CD4-positive, alpha-beta memory T cell (primary cell): ENCODE measurements around the gene WNK1. TPM values are rescaled to one million over a fixed set of nuclear protein-coding genes. Genes with fewer than 3 reads are reported as not detected.
A peak's percentile ranks its signal among the peaks of the same experiment; 100 is the strongest.
"Not testable (repeated sequence)": the region's sequence is repeated elsewhere in the genome, so short reads cannot be mapped to it uniquely, and the experiment has no call there.

ENCODE experiments used
- CTCF ChIA-PET: fragments of 350-600 bp; sonication (Branson Sonifier 250); formaldehyde crosslinking; loops from one replicate; lab custom pipeline; 2021; ENCODE audit warnings: inconsistent platforms; ENCODE audit not compliant: partially characterized antibody; lab: Charles Lee
- POLR2A ChIA-PET: fragments of 350-600 bp; sonication (Branson Sonifier 250); formaldehyde crosslinking; loops from one replicate; lab custom pipeline; 2021; ENCODE audit not compliant: partially characterized antibody; lab: Charles Lee
- DNase-seq, 5 donors: peaks; one replicate each; pipeline versions ENCODE4 v3.0.0 to v3.0.0-alpha.2; 2020 to 2022; ENCODE audit warnings: mixed read lengths in 1 of 5
- H3K27ac ChIP-seq: one replicate; pipeline ENCODE4 v1.7.0; 2013; ENCODE audit warnings: low read depth, low read length
- H3K27me3 ChIP-seq: 2 replicates; pipeline ENCODE4 v1.7.0; 2013; ENCODE audit warnings: mild to moderate bottlenecking, low read length, moderate library complexity; ENCODE audit not compliant: insufficient read depth
- H3K36me3 ChIP-seq: 2 replicates; pipeline ENCODE4 v1.7.0; 2013; ENCODE audit warnings: mild to moderate bottlenecking, low read length, moderate library complexity; ENCODE audit not compliant: insufficient read depth
- H3K4me1 ChIP-seq: 2 replicates; pipeline ENCODE4 v1.7.0; 2013; ENCODE audit warnings: mild to moderate bottlenecking, low read length, moderate library complexity; ENCODE audit not compliant: insufficient read depth
- H3K4me3 ChIP-seq, 2 donors: one replicate each; pipeline ENCODE4 v1.7.0; 2013; ENCODE audit warnings: low read length in 2 of 2, mild to moderate bottlenecking in 1 of 2
- H3K9me3 ChIP-seq, 2 donors: one replicate each; pipeline ENCODE4 v1.7.0; 2013; ENCODE audit warnings: low read length in 2 of 2, control low read depth in 1 of 2; ENCODE audit not compliant: control insufficient read depth in 1 of 2
- H3K27ac Mint-ChIP-seq, 7 donors: one replicate each; pipeline ENCODE4 v1.8.0; 2020 to 2021; ENCODE audit warnings: mixed read lengths in 7 of 7, mild to moderate bottlenecking in 6 of 7, inconsistent platforms in 3 of 7, moderate library complexity in 3 of 7
- H3K27me3 Mint-ChIP-seq, 2 donors: one replicate each; pipeline ENCODE4 v1.8.0; 2020 to 2021; ENCODE audit warnings: mixed read lengths in 2 of 2
- H3K36me3 Mint-ChIP-seq, 2 donors: one replicate each; pipeline ENCODE4 v1.8.0; 2020 to 2021; ENCODE audit warnings: mixed read lengths in 2 of 2, inconsistent platforms in 1 of 2, mild to moderate bottlenecking in 1 of 2
- H3K4me1 Mint-ChIP-seq, 4 donors: one replicate each; pipeline ENCODE4 v1.8.0; 2020 to 2021; ENCODE audit warnings: mixed read lengths in 4 of 4, mild to moderate bottlenecking in 1 of 4
- H3K4me3 Mint-ChIP-seq, 8 donors: one replicate each; pipeline ENCODE4 v1.8.0; 2020 to 2021; ENCODE audit warnings: mixed read lengths in 8 of 8, mild to moderate bottlenecking in 7 of 8, moderate library complexity in 6 of 8, inconsistent platforms in 3 of 8
- H3K9me3 Mint-ChIP-seq, 8 donors: one replicate each; pipeline ENCODE4 v1.8.0; 2020 to 2021; ENCODE audit warnings: mixed read lengths in 8 of 8, mild to moderate bottlenecking in 5 of 8, inconsistent platforms in 3 of 8, moderate library complexity in 1 of 8
- intact Hi-C: fragments of 100-400 bp; cut with micrococcal nuclease; formaldehyde crosslinking; loops from one replicate; pipeline ENCODE4 v1.15.1; 2023
- polyA plus RNA-seq, 2 donors: library from polyadenylated mRNA; unstranded; fragments of 300-500 nt; fragmentation: Illumina TruSeq; gene quantifications; one replicate each; pipeline ENCODE4 v1.2.3, GENCODE V29; 2021
- total RNA-seq, 2 experiments: library from RNA; stranded (reverse); gene quantifications; one replicate each; pipeline ENCODE4 v1.2.3, GENCODE V29; 2021

The WNK1 gene
- total and polyA plus RNA-seq, 4 experiments from 2014 or later: 4.5 to 194 (median 121) TPM

DNA sequence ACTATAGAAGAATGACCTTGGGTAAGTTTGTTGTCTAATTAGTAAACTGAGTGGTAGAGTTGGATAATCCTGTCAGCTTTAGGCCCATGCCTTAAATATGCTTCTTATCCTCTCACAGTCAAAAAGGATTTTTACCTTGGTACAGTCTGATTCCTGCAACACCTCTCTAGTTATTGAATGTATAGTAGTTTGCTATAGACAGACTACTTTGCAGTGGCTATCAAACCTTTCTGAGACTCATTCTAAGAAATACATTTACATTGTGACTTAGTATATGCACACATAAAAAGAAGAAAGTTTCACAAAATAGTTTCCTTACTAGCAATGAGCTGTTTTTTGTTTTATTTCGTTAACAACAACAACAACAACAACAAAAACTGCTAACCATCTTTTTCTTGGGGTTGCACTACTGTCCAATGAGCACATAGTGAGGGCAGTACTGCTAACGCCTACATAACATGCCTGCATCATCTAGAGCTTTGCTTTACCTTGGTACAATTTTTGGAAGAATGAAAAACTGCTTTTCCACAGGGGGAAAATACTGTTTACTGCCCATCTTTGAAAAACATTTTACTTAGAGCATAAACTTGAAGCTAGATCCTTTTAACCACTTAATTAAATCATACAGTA is 28.5 kb downstream of the WNK1 start:
- Mint-ChIP-seq H3K9me3 (no peaks in the 10 kb centered on the region), H3K4me1 (peaks cover 49 to 76% (median 60%) of the 10 kb centered on the region in 4 donors), H3K27ac (peak overlapping the region in 6 of 7 donors; percentile 18 to 82 (median 74)), H3K27me3 (no peaks in the 10 kb centered on the region), H3K36me3 (peaks cover 3 to 9% of the 10 kb centered on the region in 2 donors), H3K4me3 (peak overlapping the region; percentile 6 to 94 (median 62))
- CTCF ChIA-PET: interaction anchor here (0.6 to 6.5 kb wide), 14 partner anchors 11 to 206 kb away, joined by 3 to 22 read pairs (median 4); no protein-coding TSS in a partner anchor
- Histone ChIP-seq H3K4me1 (peaks cover 80% of the 10 kb centered on the region), H3K9me3 (no peaks in the 10 kb centered on the region), H3K4me3 (no peak overlapping the region), H3K36me3 (no peaks in the 10 kb centered on the region), H3K27ac (no peak overlapping the region), H3K27me3 (no peaks in the 10 kb centered on the region)
- intact Hi-C loops: no loop called here
- POLR2A ChIA-PET: interaction anchor here (0.6 to 12.7 kb wide), 6 partner anchors 11 to 205 kb away, joined by 3 to 106 read pairs (median 4); partner anchors contain the start of gene WNK1
- no peak for DNase-seq

DNA sequence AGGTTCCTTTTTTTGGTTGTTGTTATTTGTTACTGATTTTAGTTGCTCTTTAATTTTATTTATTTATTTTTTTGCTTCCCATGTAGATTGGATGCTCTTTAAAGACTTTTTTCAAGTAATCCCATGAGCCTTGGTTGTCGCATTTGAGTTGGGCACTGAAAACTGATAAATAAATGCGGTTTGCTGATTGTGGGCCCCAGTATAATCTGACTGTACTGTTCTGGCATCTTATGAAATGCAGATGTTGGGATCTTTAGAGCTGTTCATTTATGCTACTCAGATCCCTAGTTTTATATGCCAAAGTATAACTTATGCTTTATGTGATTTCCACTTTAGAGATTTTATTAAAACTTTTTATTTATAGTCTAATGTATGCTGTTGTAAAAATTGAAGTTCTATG is 33.3 kb downstream of the WNK1 start:
- Mint-ChIP-seq H3K27ac (peak overlapping the region in 1 of 7 donors; percentile 48), H3K36me3 (peaks cover 0 to 3% of the 10 kb centered on the region in 2 donors), H3K4me3 (peak overlapping the region in 2 of 8 donors; percentile 4 to 6), H3K27me3 (no peaks in the 10 kb centered on the region), H3K9me3 (no peaks in the 10 kb centered on the region), H3K4me1 (peaks cover 51 to 77% (median 62%) of the 10 kb centered on the region in 4 donors)
- Histone ChIP-seq H3K36me3 (no peaks in the 10 kb centered on the region), H3K4me1 (peaks cover 84% of the 10 kb centered on the region), H3K27me3 (no peaks in the 10 kb centered on the region), H3K9me3 (no peaks in the 10 kb centered on the region), H3K4me3 (no peak overlapping the region), H3K27ac (no peak overlapping the region)
- CTCF ChIA-PET: interaction anchor here (0.8 to 1.3 kb wide), 3 partner anchors 29 to 210 kb away, joined by 3 to 8 read pairs (median 4); no protein-coding TSS in a partner anchor
- intact Hi-C loops: no loop called here
- POLR2A ChIA-PET: interaction anchor here (0.8 kb wide), 1 partner anchor 9 kb away, joined by 3 read pairs; no protein-coding TSS in a partner anchor
- DNase-seq: no peak

DNA sequence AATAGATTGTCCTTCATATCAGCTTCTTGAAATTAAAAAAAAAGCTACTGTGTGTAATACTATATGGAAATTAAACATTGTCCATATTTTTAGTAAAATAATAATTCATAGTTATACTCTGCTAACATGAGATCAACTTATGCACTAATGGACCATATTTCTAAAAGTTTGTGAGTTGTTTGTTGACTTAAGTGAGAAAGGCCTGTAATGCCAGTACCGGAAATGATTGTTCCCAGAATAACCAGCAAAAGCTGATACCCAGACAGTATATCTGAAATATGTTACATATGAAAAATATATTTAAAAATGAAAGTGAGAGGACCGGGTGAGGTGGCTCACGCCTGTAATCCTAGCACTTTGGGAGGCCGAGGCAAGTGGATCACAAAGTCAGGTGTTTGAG is 35.9 kb downstream of the WNK1 start:
- POLR2A ChIA-PET: interaction anchor here (0.7 to 1.5 kb wide), 4 partner anchors 11 to 35 kb away, joined by 3 to 5 read pairs (median 3); no protein-coding TSS in a partner anchor
- Mint-ChIP-seq H3K9me3 (no peaks in the 10 kb centered on the region), H3K36me3 (peaks cover 0 to 5% of the 10 kb centered on the region in 2 donors), H3K27me3 (no peaks in the 10 kb centered on the region), H3K4me3 (peak overlapping the region in 6 of 8 donors; percentile 37 to 63 (median 52)), H3K4me1 (peaks cover 48 to 80% (median 68%) of the 10 kb centered on the region in 4 donors), H3K27ac (peak overlapping the region in 5 of 7 donors; percentile 65 to 90 (median 78))
- Histone ChIP-seq H3K27ac (no peak overlapping the region), H3K27me3 (no peaks in the 10 kb centered on the region), H3K4me3 (no peak overlapping the region), H3K36me3 (no peaks in the 10 kb centered on the region), H3K9me3 (no peaks in the 10 kb centered on the region), H3K4me1 (peaks cover 85% of the 10 kb centered on the region)
- no peak for DNase-seq
- CTCF ChIA-PET: interaction anchor here (0.9 to 2.5 kb wide), 3 partner anchors 26 to 37 kb away, joined by 3 to 10 read pairs (median 8); no protein-coding TSS in a partner anchor
- intact Hi-C loops: no loop called here

DNA sequence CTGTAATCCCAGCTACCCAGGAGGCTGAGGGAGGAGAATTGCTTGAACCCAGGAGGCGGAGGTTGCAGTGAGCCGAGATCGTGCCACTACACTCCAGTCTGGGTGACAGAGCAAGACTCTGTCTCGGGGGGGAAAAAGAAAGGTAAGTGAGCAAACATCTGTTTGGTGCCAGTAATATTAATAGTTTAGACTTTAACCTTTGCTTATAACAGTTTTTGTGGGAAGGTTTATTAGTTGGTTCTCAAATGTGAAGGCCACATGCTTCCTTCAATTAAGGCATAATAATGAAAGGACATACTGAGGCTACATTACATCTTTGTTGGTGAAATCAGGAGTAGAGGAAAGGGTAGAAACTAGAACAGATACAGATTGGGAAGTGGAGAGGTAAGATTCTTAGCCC is 36.4 kb downstream of the WNK1 start:
- H3K9me3 ChIP-seq, DNase-seq, H3K27me3 ChIP-seq, H3K27ac ChIP-seq, intact Hi-C loops, H3K27me3 Mint-ChIP-seq, H3K9me3 Mint-ChIP-seq, H3K36me3 ChIP-seq, H3K36me3 Mint-ChIP-seq, H3K4me3 ChIP-seq: not testable (repeated sequence)
- H3K4me3 Mint-ChIP-seq: peak overlapping the region in 6 of 8 donors; percentile 15 to 71 (median 48)
- peaks cover 49 to 84% (median 71%) of the 10 kb centered on the region in 4 donors for H3K4me1 Mint-ChIP-seq
- CTCF ChIA-PET: interaction anchor here (0.9 to 2.5 kb wide), 3 partner anchors 25 to 38 kb away, joined by 3 to 10 read pairs (median 8); no protein-coding TSS in a partner anchor
- peaks cover 90% of the 10 kb centered on the region for H3K4me1 ChIP-seq
- POLR2A ChIA-PET: interaction anchor here (1.2 to 1.5 kb wide), 2 partner anchors 11 to 36 kb away, joined by 3 to 5 read pairs; no protein-coding TSS in a partner anchor
- H3K27ac Mint-ChIP-seq: peak overlapping the region; percentile 7 to 90 (median 76)

DNA sequence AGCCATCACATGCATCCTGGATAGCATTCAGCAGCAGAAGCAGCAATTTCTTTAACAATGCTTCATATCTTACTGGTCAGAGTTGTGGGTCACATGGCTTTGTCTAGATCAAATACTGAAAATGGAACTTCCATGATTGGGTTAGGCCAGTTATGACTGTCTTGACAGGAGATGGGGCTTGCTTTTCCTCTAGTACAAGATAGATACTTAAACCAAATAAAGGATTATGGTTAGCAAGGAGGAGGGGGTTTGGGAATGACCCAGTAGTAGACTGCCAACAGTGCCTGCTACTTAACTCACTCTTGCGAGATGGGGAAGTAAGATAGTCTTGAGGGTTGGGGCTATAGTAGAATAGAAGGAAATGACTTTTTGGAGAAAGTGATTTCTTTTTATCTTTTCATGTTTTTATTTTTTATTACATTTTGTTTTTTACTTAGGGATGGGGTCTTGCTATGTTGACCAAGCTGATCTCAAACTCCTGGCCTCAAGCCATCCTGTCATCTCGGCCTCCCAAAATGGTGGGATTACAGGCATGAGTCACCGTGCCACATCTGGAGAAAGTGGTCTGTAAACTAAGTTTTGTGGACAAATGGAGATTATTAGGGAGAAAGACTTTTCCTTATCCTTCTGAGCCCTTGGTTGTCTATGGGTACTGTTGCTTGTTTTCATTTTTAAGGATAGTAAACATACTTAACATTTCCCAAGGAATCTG is 37.6 kb downstream of the WNK1 start:
- intact Hi-C loops: loop anchor here (2.0 to 5.0 kb wide), 2 partner anchors 15 to 33 kb away; no protein-coding TSS in a partner anchor
- Mint-ChIP-seq H3K27me3 (no peaks in the 10 kb centered on the region), H3K4me1 (peaks cover 52 to 90% (median 75%) of the 10 kb centered on the region in 4 donors)

DNA sequence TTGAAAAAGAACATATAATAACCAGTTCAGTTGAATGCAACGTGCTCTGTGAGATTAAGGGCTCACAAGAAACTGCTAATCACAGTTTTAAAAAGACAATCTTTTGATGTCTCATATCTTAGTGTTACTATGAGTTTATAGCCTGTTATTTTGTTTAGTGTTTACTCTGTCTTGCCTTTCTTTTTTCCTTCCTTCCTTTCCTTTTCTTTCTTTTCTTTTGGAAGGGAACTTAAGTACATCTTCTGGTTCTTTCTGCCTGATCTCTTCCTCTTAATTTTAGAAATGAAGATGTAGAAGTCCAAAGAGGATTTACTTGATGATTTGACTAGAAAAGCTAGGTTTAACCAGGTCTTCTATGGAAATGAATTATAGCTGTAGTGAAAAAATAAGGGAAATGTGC is 38.2 kb downstream of the WNK1 start:
- Histone ChIP-seq H3K4me3 (no peak overlapping the region), H3K36me3 (no peaks in the 10 kb centered on the region), H3K27ac (no peak overlapping the region), H3K9me3 (no peaks in the 10 kb centered on the region), H3K4me1 (peaks cover 96% of the 10 kb centered on the region), H3K27me3 (no peaks in the 10 kb centered on the region)
- CTCF ChIA-PET: interaction anchor here (1.8 to 2.2 kb wide), 2 partner anchors 13 to 24 kb away, joined by 5 to 8 read pairs; no protein-coding TSS in a partner anchor
- H3K27ac Mint-ChIP-seq: peak overlapping the region; percentile 27 to 87 (median 51)
- no peaks in the 10 kb centered on the region for H3K9me3 Mint-ChIP-seq
- H3K36me3 Mint-ChIP-seq: peaks cover 5 to 9% of the 10 kb centered on the region in 2 donors
- POLR2A ChIA-PET: interaction anchor here (0.6 to 1.8 kb wide), 3 partner anchors 10 to 102 kb away, joined by 3 to 6 read pairs (median 3); no protein-coding TSS in a partner anchor
- H3K4me1 Mint-ChIP-seq: peaks cover 55 to 93% (median 77%) of the 10 kb centered on the region in 4 donors
- H3K4me3 Mint-ChIP-seq: peak overlapping the region in 7 of 8 donors; percentile 15 to 74 (median 55)
- H3K27me3 Mint-ChIP-seq: no peaks in the 10 kb centered on the region
- intact Hi-C loops: loop anchor here (2.0 to 5.0 kb wide), 2 partner anchors 14 to 33 kb away; no protein-coding TSS in a partner anchor
- no peak for DNase-seq

More for the DNA sequence above, 37.6 kb downstream of the WNK1 start:
- Mint-ChIP-seq H3K4me3 (peak overlapping the region; percentile 15 to 74 (median 57)), H3K9me3 (no peaks in the 10 kb centered on the region), H3K36me3 (peaks cover 3 to 6% of the 10 kb centered on the region in 2 donors), H3K27ac (peak overlapping the region; percentile 60 to 81 (median 66))
- Histone ChIP-seq H3K27me3 (no peaks in the 10 kb centered on the region), H3K4me1 (peaks cover 95% of the 10 kb centered on the region), H3K36me3 (no peaks in the 10 kb centered on the region), H3K4me3 (no peak overlapping the region), H3K9me3 (no peaks in the 10 kb centered on the region), H3K27ac (no peak overlapping the region)
- no peak for DNase-seq
- POLR2A ChIA-PET: interaction anchor here (0.6 to 0.8 kb wide), 2 partner anchors 13 to 101 kb away, joined by 3 read pairs; no protein-coding TSS in a partner anchor
- CTCF ChIA-PET: interaction anchor here (1.8 kb wide), 1 partner anchor 13 kb away, joined by 5 read pairs; no protein-coding TSS in a partner anchor
